Stimulated activated CD8-positive, alpha-beta memory T cell treated with anti-CD3 and anti-CD28 coated beads, Interleukin-12 subunit alpha, Interleukin-12 subunit beta, amount 100 ng/mL, for 4 hours (primary cell): Measurements from ENCODE around the gene MORC2.

Experiments used
- DNase-seq: peaks from one replicate; pipeline ENCODE4 v3.0.0-alpha.2; 2020; ENCODE audit warnings: low read depth

Gene MORC2

DNA sequence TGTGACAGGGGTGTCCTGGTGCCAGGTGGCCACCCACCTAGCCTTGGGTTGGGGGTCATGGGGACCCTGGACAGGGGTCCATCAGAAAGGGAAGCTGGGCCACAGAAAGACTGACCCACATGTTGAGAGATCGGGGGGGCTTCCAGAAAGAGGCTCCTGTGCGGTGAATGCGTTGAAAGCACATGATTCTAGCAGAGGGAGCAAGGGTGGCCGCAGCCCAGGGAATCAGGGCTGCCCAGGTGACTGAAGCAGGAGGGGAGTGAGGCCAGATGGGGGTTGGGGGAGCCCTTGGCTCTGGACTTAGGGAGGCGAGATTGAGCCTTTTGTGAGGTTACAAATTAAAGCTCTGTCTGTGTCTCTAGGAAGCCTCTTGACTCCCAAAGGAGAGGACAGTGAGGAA, 80.7 kb downstream of the MORC2 start:
- no peak for DNase-seq

DNA sequence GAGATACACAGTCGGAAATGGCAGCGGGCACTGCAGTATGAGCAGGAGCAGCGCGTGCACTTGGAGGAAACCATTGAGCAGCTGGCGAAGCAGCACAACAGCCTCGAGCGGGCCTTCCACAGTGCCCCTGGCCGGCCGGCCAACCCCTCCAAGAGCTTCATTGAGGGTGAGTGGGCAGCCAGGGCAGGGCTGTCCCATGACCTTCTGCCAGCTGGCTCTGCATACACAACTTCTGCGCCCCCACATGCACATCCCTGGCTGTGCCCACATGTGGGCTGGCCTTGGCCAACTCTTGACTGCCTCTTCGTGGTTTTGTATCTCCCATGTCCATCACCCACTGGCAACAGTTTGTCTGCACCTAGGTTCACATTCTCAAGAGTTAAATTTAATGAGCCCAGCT, 81.1 kb downstream of the MORC2 start:
- DNase-seq, result no peak

DNA sequence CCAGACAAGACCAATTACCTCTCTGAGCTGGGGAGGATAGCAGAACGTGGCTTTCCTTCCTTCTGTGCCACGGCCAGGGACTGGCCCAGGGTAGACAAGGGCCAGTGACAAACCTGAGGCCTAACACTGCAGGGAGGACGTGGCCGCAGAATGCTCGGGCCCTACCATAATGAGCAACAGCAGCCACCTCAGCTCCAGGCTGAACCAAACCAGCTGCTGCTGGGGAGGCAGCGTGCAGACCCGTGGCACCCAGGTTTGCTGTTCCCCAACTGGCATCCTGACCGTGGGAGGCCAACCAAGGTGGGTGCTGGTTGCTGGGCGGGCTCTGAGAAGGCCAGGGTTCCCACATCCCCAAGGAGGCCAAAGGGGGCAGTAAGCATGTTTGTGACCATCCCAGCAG, 83.0 kb downstream of the MORC2 start:
- DNase-seq, result no peak

DNA sequence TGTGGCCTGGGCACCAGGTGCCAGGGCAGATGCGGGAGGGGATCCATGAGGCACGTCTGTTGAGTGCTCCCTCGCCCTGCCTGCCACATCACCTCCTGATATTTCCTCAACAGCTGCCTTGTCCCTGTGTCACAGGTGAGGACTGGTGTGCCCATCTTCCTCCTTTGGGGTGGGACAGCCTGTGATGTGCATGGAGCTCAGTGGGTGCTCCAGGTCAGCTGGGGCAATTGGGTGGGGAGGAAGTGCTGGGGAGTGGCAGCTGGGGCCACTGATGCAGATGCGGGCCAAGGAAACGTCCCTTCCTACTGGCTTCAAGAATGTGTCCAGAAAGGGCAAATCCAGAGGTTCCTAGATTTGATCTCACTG, 83.6 kb downstream of the MORC2 start:
- DNase-seq, result no peak

DNA sequence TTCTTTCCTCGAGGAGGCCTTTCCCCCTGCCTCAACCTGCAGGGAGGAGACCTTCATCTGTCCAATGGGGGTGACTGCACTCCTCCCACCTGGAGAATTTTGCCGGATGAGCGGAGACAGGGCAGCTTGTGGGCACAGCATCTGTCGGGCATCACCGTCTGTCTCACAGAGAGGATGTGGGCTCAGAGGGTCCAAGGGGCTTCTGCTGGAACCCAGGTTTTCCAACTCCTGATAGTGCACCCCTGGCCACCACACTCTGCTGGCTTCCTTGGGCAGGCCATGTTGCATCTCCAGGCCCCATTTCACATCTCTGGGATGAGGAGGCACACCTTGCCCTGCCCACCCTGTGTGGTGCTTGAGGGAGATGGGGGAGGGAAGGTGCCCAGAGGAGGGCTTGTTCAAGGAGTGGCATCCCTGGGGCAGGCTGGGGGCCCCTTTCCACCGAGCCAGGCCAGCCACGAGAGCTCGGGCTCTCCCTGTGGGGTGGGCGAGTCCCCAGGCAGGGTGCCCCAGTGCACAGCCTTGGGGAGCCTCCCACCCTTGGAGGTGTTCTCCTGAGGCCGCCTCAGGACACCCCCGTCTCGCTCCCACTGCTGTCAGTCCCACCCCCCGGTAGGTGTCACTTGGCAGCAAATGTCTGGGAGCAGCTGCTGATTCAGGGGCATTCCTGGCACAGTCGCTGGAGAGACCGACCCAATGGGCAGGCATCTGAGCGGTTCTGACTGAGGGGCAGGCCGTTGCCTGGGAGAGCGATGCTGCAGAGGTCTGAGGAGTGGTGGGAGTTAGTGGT, 84.2 kb downstream of the MORC2 start:
- no peak for DNase-seq

DNA sequence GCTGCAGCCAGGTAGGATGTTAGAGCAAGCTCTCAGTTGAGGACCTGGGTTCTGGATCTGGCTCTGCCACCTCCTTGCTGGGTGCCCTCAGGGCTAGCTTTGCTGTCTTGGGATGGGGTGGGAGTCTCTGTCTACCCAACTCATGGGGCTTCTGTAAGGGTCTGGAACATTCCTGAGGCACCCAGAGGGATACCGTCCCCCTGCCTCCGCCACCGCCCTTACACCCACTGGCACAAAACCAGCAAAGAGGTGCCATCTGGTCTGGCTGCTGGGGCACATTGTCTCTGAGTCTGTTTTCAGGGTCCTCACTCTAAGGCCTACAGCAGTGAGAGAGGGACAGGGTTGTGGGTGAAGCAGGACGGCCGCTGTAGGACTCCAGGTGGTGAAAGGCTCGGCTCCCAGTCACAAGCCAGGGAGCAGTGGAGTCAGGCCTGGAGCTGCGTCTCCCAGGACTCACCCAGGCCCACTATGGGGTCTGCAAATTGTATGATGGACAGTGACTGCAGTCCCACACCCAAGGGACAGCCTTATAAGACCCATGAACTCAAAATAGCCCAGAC, 84.9 kb downstream of the MORC2 start:
- DNase-seq, result no peak

DNA sequence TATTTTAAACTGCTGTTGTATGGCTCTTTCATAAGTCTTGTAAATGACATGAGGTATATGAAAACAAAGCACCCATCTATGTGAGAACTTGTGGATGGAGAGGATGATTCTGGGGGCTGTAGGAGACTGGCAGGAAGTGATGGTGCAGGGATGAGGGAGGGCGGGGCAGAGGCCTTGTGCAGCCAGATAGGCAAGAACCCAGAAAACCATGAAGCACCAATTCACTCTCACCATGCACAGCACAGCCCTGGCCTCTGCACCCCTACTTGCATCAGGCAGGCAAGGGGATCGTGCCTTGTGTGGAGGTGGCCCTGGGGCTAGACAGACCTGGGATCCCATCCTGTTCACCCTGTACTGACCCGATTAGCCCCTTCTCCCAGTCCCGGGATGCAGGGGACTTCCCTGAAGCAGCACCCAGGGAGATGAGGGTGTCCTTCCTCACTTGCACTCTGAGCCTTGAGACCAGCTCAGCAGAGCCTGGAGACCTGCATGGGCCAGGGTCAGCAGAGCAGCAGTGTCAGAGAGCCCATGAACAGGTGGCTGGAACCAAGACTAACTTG, 85.5 kb downstream of the MORC2 start:
- DNase-seq, result no peak

DNA sequence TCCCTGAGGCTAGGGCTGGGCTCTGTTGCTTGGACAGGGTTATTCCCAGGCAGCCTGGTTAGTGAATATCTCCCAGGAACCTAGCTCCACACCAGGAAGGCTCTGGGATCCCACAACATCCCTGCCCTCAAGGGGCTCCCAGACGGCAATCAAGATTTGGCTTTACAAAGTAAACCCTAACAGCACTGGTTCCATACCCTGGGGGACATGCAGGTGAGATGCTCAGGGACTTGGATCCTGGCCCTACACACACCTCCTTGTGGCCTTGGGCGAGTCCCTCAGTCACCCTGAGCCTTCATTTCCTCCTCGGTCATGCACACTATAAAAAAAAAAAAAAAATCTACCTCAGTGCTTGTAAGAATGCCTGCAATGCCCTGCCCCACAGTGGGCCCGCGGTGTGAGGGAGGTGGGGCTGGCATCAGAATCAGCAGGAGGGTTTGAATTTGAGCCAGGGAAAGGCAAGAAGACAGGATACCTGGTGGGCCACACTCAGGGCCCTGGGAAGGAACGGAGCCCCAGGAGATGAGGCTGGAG, 86.3 kb downstream of the MORC2 start:
- no peak for DNase-seq

DNA sequence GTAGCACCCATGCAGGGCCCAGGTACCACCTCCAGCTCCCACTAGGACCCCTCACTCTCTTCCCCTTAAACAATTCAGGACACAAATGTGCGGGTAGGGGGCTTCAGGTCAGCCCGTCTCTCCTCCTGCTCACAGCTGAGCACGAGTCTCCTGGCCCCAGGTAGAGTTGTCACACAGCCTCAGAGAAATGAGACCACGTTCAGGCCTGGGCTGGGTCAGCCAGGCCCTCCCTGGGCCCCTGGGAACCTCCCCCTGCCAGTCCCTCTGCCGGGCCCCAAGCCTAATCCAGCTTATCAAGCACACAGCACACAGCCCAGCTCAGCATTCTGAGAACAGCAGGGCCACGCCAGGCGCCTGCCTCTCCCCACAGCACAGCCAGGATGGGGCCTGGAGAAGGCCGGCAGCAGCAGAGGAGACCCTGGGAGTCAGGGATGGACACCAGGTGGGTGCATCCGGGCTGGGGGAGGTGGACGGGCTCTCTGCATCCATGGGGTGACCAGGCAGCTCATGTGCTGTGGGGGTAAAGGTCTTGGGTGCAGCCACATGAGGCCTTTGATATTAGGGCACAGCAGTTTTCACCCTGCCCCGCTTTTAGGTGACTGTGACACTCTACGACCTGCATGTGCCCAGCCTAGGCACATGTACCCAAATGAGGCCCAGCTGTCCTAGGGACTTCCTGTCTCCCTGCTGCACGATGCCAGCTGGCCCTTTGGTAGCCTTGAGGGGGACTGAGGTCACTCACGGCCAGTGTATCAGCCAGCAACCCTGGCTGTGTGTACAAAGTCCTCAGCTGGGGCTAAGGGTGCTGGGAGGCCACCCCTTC, 87.0 kb downstream of the MORC2 start:
- DNase-seq, result no peak

DNA sequence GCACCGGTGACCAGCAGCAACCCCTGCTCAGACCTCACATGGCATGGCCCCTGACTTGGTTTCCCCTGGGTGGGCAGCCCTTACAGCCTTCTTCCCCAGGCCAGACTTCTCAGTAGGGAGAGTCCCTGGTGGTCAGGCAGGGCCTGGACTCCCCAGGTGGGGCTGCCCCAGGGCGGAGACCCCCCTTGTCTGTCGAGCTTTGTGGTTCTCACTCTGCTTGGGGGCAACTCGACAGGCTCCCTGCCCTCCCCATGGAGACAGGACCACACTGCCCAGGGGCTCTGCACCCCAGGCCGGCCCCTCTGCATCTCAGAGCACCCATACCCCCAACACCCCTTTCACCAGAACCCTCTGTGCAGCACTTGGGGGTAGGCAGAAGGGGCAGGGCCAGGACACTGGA, 87.7 kb downstream of the MORC2 start:
- no peak for DNase-seq

DNA sequence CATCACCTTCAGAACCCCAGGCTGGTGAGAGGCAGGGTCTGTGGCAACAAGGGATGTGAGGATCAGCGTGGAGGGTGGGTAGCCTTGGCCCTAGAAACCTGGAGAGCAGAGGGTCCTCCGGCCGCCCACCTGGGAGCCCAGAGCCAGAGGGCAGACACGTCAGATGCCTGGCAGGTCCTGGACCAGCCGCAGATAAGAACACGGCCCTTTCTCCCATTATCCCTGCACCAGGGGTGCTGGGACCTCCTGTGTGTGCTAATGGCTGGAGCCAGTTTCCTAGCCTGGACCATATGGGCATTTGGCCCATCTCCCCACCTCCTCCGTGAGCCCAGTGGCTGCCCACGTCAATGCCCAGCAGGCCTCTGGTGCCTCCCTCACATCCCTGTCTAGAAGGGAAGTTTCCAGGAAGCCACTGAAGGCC, 88.4 kb downstream of the MORC2 start:
- DNase-seq, result no peak

DNA sequence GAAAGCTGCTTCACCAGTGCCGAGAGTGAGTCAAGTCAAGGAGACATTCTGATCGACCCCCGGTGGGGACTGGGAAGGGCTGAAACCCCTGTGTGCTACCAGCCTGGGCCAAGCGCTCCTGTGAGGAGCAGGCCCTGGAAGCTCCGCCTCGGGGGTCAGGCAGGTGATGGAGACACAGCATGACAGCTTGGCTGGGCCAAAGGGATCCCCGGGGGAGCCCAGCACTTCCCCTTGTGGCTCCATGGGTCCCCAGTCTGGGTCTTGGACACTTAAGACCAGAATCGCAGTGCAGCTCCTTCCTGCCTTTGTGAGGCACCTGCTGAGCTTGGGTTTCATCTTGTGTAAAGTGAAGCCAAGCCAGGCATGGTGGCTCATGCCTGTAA, 89.2 kb downstream of the MORC2 start:
- DNase-seq, result no peak

DNA sequence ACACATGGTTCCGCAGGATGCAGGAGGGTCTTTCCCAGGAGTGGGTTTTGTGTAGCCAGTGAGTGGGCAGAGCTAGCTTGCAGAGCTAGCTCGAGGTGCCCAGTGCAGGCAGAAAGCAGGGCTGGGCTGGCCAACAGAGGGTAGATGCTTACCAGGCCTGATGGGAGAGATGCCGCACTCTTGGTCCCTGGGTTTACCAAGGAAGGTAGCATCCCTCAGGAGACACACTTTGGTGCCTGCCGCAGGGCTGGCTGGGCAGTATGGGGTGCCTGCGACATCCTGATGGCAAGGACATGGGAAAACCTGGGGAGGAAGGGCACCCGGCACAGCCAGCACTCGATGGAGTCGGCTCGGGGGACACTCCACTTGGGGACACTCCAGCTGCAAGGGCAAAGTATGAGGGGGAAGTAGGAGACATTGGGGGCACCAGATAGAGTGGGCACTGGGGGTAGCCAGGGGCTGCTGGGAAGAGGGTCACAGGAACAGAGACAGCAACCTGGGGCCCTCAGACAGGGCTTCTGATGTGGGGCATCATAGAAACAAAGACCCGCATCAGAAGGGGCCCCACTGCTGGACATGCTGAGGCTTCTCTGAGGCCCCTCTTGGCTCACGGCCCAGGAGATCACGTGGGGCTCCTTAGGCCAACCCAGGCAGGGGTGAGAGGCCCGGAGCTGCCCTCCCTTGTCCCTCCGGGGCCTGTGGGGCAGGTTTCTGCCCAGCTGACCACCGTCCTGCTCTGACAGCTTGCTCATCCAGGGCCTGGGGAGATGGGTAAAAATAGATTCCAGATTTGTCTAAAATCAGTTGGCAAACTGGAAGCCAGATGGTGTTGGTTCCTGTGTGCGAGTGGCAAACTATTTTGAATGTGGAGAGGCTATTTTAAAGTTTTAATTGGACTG, 89.8 kb downstream of the MORC2 start:
- no peak for DNase-seq

DNA sequence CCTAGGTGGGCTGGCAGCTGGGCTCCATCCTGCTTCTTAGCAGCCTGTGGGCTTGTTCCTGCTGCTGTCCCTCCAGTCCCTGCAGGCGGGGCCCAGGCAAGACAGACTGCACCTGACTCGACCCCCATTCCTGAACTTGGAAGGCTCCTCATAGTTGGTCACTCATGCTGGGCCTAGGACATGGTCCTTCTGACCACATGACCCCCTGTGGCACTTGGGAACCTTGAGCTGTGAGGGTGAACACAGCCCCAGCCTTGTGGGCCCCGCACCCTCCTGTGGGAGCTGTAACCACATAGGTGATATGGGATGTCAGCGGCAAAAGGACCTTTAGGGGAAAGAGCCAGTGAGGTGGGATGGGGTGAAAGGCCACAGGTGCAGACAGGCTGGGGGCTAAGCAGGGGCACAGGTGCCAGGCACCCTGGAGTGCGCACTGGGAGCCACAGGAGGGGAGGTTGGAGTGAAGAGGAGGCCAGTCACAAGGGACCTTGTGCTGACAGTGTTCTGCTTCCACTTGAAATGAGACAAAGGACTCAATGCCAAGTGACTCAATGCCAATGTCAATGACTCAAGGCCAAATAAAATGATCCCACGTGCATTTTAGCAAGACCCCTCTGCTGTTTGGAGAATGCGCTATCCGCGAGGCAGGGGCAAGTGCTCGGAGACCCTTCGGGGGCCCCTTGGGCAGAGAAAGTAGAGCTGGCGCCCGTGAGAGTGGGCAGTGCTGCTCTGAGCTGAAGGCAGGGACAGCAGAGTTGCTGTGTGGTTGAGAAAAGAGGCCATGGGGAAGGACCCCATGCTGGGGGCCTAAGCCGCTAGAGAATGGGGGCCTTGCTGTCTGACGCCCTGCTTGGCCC, 90.7 kb downstream of the MORC2 start:
- DNase-seq, result no peak

DNA sequence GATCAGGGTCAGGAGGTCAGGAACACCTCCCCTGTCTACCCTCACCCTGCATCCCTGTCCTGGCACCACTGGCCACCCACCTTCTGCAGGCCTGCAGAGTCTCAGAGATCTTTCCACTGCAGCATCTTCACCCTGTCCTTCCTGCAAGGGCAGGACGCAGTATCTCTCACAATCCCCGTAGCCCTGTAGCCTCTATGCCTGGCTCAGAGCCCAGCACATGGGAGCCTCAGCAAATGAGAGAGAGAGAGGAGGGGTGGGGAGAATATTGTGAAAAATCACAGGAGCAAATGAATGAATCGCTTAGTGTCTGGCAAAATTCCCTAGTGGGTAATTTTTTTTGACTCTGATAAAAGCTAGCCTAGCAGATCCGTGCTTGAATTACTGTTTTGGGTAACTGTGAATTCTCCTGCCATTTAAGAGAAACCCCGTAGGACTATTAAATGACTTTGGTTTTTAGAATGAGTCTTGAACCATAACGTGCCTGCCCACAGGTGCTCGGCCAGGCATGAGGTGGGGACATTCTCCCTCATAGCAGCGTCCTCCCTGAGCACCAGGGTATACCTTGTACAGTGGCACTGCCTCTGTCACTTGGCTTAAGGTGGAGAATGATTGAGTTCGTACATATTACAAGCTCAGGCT, 91.5 kb downstream of the MORC2 start:
- DNase-seq, result no peak

DNA sequence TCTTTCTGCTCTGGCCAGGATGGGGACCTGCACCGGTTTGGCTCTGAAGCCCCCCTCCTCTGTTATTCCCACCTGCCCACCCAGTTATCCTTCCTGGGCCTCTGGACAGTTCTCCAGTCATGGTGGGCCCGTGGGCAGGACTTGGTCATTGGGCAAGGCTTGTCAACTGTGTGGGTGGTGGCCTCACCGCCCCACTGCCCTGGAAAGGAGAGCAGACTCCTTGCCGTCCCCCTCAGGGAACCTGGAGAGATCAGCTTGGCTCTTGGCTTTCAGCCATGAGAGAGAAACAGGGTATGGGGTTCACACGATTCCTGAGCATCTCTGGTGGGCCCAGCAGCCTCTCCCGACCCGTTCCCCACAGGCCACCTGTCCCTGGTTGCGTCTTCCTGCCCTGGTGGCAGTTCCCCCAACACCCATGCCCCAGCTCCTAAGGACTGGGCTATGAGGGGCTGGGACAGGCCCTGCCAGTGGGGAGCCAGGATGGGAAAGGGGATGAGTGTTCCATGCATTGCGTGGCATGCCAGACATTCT, 92.3 kb downstream of the MORC2 start:
- no peak for DNase-seq

DNA sequence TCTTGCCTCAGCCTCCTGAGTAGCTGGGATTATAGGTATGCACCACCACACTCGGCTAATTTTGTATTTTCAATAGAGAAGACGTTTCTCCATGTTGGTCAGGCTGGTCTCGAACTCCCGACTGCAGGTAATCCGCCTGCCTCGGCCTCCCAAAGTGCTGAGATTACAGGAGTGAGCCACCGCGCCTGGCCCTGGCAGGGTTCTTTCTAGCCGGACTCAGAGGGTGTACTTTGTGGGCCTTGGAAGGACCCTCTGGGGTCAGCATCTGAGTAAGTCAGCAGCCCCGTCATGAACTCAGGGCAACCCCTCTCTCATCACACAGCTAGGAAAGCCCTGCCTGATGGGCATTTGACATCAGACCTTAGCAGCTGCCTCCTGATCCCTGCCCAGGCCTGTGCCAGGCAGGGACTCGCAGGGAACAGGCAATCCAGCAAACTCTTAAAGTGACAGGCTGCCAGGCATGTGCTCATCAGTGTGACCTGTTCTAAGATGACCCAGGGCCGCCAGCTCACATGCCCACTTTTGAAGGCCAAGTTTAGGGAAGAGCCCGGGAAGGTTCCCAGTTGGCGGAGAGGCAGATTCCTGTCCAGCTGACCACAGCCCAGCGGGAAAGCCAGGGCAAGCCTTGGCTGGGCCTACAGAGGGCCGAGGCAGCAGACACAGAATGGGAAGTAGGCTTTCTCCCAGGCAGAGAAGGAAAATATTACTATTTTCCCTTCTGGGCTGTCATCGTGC, 92.9 kb downstream of the MORC2 start:
- DNase-seq, result no peak
